ENCODE measurements around the gene CAMKK1.

Gene CAMKK1

DNA sequence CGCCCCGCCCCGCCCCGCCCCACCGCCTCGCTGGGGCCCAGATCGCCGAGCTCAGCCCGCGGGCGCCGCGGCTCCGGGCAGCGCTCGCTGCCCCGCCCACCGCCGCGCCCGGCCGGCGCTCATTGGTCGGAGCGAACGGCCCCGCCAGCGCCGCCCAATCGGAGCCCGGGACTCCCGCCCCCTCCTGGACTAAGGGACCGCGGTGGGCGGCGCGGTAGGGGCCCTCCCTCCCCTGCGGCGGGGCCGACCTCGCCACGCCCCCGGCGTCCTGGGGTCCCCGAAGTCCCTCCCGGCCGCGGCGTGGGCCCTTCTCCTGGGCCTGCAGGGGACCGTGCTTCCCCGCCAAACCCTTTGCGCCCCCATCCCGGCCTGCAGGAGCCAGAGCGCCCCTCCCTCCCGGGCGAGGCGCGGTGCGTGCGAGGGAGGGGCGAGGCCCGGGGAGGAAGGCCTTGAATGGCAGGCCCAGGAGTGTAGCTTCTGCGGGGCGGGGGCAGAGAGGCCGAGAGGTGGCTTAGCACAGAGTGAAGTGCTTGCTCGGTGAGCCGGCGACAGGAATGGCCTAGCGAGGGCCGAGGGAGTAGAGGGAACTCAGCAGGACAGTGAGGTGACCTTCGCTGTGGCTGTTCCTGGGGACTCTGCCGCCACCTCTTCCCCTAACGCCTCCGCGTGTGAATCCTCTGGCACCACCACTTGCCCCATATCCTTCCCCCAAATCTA is at the start of gene CAMKK1:
Gene CAMKK1, minus strand, starts transcription at position 51 of the 717 bp plus-strand sequence. CDS start 7,366 bp downstream, outside the sequence.
- DNase-seq (ENCODE audit: low spot score), result peak; percentile 97

DNA sequence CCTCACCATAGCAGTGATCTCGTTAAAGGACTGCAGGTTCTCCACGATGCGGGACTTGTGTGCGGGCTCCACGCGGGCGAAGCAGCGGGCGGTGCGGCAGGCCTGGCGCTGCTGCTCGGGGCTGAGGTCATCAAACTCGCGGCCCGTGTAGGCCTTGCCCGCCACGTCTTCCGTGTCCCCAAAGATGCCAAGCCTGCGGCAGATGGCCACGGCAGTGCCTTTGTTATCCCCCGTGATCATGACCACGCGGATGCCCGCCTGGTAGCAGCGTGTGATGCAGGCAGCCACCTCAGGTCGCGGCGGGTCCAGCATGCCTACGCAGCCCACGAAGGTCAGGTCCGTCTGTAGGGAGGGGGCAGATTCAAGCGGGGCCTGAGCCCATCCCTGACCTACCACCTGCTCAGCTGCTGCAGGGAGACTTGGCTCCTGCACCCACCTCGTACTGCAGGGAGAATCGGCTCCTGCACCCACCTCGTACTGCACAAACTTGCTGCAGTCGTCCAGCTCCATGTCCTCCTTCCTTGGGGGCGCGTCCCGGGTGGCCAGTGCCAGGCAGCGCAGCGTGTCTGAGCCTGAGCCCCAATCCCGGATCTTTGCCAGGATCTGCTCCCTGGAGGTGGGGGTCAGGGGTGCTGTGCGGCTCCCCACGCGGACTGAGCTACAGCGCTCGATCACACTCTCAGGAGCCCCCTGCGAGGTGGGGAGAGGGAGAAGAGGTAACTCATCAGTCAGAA is 48.3 kb upstream of the CAMKK1 start:
- no peak for DNase-seq (ENCODE audit: low spot score)

DNA sequence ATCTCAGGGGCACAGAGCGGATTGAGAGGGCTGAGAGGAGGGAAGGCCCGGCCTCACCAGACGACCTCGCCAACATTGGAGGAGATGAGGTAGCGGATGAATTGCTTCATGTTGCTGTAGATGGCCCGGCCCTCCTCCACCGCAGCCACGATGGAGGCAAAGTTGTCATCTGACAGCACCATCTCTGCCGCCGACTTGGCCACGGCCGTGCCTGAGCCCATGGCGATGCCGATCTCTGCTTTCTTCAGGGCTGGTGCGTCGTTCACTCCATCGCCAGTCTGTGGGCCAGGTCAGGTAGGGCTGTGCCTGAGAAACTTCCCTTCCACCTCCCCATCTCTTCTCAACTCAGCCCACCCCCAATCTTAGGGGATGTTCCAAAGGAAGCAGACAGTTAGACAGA is 44.5 kb upstream of the CAMKK1 start:
- no peak for DNase-seq (ENCODE audit: low spot score)

- no peak for DNase-seq (ENCODE audit: low spot score)
Observed at GRCh38 chr17:3935825-3936355, 43.0 kb upstream of the CAMKK1 start.

- no peak for DNase-seq (ENCODE audit: low spot score)
Observed at GRCh38 chr17:3935140-3935542, 42.3 kb upstream of the CAMKK1 start.

DNA sequence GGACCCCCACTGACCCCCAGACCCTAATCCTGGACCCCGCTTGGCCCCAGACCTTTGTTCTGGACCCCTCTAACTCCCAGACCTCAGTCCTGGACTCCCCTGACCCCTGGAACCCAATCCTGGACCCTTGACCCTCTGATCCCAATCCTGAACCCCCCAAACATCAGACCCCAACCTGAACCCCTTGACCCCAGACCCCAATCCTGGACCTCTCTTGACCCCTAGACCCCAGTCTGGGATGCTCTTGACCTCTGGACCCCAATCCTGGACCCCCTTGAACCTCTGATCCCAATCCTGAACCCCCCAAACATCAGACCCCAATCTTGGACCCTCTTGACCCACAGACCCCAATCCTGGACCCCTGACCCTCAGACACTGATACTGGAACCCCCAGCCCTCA is 36.9 kb upstream of the CAMKK1 start:
- DNase-seq (ENCODE audit: low spot score), result no peak

GRCh38 chr17:3929181-3929580 is 36.3 kb upstream of the CAMKK1 start:
- no peak for DNase-seq (ENCODE audit: low spot score)

- no peak for DNase-seq (ENCODE audit: low spot score)
Observed at GRCh38 chr17:3928406-3928805, 35.6 kb upstream of the CAMKK1 start.

DNA sequence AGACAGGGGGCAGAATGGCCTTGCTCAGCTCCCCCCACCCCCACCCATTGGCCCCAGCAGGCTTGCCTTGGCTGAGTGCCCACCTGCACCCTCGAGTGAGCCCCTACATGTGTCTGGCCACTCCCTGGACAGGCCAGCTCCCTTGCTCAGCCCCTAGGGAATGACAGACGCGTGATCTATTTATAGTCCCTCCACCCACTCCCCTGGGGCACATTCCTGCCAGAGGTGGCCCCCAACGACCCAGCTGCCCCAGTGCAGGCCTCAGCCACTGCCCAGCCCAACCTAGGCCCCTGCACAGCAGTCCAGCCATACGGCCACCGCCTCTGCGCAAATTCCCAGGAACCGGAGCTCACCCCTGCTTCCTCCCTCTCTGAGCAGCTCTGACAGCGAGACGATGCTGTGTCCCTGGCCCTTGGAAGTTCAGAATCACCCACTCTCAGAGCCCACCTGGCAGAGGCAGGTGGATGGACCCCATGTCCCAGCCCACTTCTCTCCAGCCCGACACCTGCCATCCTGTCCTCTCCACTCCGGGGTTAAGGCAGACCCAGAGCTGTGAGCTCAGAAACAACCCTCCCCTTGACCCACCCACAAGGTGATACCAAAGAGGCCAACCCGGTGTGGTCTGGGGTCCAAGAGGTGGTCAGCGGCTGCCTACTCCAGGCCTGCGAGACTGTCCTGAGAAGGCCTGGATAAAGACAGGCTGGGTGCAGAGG is 34.9 kb upstream of the CAMKK1 start:
- no peak for DNase-seq (ENCODE audit: low spot score)

- no peak for DNase-seq (ENCODE audit: low spot score)
Observed at GRCh38 chr17:3926860-3927627, 34.2 kb upstream of the CAMKK1 start.

DNA sequence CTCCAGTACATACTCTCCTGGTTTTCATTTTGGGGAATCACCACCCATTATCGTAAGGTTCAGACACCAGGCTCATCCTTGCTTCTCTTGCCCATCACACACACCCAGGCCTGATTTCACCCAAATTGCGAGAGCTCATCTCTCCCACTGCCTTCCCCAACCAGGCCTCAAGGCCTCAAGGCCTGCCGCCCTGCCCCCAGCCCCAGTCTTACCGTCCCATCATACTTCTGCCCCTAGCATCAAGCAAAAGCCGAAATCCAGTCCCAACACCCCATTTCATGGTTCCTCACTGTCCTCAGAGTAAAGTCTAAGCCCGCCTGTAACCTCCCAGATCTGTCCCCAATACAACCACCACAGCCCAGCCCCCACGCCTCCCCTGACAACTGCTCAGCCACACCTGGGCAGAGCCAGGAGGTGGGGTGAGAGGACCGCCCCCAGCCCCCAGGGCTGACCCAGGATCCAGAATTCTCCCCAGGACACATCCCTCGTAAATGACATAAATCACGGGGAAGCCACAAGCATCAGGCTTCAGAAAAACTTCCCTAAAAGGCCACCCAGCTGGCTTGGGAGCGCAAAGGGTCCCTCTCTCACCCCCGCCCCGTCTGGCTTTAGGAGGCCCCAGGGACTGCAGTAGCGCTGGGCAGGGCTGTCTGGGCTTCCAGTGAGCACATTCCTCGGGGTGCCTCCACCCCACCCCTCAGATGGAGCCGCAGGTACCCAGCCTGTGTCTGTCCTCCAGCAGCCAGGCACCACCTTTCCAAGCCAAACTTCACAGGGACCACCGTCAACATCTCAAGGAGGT is 33.0 kb upstream of the CAMKK1 start:
- no peak for DNase-seq (ENCODE audit: low spot score)

- no peak for DNase-seq (ENCODE audit: low spot score)
Observed at GRCh38 chr17:3924512-3925350, 31.9 kb upstream of the CAMKK1 start.

- no peak for DNase-seq (ENCODE audit: low spot score)
Observed at GRCh38 chr17:3923466-3924190, 30.8 kb upstream of the CAMKK1 start.

- DNase-seq (ENCODE audit: low spot score), result no peak
Observed at GRCh38 chr17:3922765-3923164, 29.9 kb upstream of the CAMKK1 start.

DNA sequence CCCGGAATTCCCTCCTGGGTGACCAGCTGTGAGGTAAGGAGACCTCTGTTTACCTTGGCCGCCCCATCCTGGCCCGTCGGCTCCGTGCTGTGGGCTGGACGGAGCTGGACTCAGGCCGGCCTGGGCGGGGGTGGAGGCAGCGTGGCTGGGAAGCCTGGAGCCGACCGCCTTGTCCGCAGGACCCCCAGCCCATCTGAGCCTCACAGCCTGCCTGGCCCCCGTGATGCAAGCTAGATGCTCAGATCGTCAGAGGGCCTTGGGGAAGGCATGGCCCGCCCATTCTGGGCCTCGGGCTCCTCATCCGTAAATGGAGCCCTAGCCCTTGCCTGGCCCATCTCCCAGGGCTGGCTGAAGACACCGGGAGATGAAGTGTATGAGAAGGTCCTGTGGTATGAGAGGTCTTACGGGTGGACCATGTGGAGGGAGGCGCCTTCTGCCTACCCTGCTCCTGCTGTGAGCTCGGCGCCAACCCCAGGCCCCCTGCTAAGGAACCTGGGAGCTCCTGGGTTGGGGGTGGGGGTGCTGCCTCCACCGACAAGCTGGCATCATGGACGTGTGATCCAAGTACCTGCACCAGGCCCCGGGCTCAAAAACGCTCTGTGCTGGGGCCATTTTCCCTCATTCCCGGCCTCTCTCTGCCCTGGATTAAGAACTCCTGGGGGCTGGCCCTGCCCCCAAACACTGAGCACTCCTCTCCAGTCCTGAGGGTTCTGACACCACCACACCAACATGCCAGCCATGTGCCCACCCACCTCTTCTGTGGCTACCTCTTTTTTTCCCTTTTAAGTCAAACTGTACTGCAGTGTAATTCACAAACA is 28.9 kb upstream of the CAMKK1 start:
- DNase-seq (ENCODE audit: low spot score), result no peak

- no peak for DNase-seq (ENCODE audit: low spot score)
Observed at GRCh38 chr17:3921006-3921405, 28.2 kb upstream of the CAMKK1 start.

- no peak for DNase-seq (ENCODE audit: low spot score)
Observed at GRCh38 chr17:3919123-3919624, 26.3 kb upstream of the CAMKK1 start.

DNA sequence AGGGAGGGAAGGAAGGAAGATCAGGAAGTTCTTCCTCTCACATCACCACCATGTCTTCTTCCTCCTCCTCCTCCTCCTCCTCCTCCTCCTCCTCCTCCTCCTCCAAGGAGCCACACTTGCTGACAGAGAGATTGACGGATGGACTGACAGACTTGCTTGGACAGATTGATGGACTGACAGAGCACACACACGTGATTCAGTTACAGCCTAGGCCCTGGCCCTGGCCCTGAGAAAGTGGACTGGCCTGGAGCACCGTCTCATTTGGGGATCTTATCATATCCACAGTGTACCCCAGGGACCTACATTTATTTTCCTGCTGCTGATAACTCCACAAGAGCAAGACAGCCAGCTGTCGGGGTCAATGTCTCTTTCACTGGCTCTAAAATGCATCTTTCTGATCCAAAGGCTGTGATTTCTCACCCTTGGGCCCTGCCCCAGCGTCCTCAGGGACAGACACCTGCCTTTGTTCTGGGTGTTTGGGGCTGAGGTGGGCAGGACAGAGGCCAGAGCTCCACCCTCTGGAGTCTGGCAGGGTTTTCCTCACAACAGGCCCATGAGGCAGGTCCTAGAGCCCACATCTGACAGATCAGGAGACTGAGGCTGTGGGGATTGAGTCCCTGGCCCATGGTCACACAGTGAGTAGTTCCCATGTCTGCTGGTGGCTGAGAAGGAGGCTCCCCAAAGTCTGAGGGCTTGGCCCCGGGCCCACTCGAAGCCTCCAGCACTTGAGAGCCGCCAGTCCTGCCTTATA is 25.7 kb upstream of the CAMKK1 start:
- no peak for DNase-seq (ENCODE audit: low spot score)
